OCI-LY1 (cell line): ENCODE data around the gene CITED1.

Source experiments
- H2AFZ ChIP-seq: fragments of 200-600 bp; sonication (generic), shearing (Covaris generic); 2 replicates; pipeline ENCODE4 v1.6.0; 2014; ENCODE audit warnings: antibody characterized with exemption, mild to moderate bottlenecking, low read length
- H3F3A ChIP-seq: fragments of 200-600 bp; sonication (generic), shearing (Covaris generic); 2 replicates; pipeline ENCODE4 v1.6.0; 2014; ENCODE audit warnings: mild to moderate bottlenecking, antibody characterized with exemption, low read length, moderate library complexity; ENCODE audit not compliant: insufficient read depth
- H3K27ac ChIP-seq: fragments of 200-600 bp; sonication (generic); 2 replicates; pipeline ENCODE4 v1.5.1; 2014; ENCODE audit warnings: low read length, mixed run types, mild to moderate bottlenecking, low read depth; ENCODE audit not compliant: poor library complexity, severe bottlenecking
- H3K27me3 ChIP-seq: fragments of 200-600 bp; sonication (generic); 2 replicates; pipeline ENCODE4 v1.6.0; 2014; ENCODE audit warnings: antibody characterized with exemption, mild to moderate bottlenecking, low read length, moderate library complexity; ENCODE audit not compliant: insufficient read depth
- H3K36me3 ChIP-seq: fragments of 200-600 bp; sonication (generic); 2 replicates; pipeline ENCODE4 v1.6.1; 2014; ENCODE audit warnings: mild to moderate bottlenecking, antibody characterized with exemption, low read length, moderate library complexity, mixed read lengths; ENCODE audit not compliant: insufficient read depth
- H3K4me1 ChIP-seq: fragments of 200-600 bp; sonication (generic); 2 replicates; pipeline ENCODE4 v1.5.1; 2014; ENCODE audit warnings: mild to moderate bottlenecking, low read length, moderate library complexity; ENCODE audit not compliant: insufficient read depth, severe bottlenecking
- H3K4me2 ChIP-seq: fragments of 200-600 bp; sonication (generic), shearing (Covaris generic); 2 replicates; pipeline ENCODE4 v1.6.1; 2014; ENCODE audit warnings: low read length
- H3K4me3 ChIP-seq: fragments of 200-600 bp; sonication (generic); 2 replicates; pipeline ENCODE4 v1.5.1; 2014; ENCODE audit warnings: low read length, low read depth, mild to moderate bottlenecking, mixed read lengths; ENCODE audit not compliant: poor library complexity, severe bottlenecking
- H3K79me2 ChIP-seq: fragments of 200-600 bp; shearing (Covaris generic); 2 replicates; pipeline ENCODE4 v1.6.1; 2016; ENCODE audit warnings: mixed run types, low read length, mixed read lengths; ENCODE audit not compliant: insufficient read depth
- H3K9ac ChIP-seq: fragments of 200-600 bp; sonication (generic), shearing (Covaris generic); 2 replicates; pipeline ENCODE4 v1.6.1; 2014; ENCODE audit warnings: mild to moderate bottlenecking, low read length, mixed read lengths
- H3K9me2 ChIP-seq: fragments of 200-600 bp; sonication (generic), shearing (Covaris generic); 2 replicates; pipeline ENCODE4 v1.6.1; 2014; ENCODE audit warnings: low read depth, mild to moderate bottlenecking, low read length, mixed read lengths
- H3K9me3 ChIP-seq: fragments of 200-600 bp; shearing (Covaris generic); 2 replicates; pipeline ENCODE4 v1.6.1; 2014; ENCODE audit warnings: low read length, mixed read lengths
- H4K20me1 ChIP-seq: fragments of 200-600 bp; sonication (generic), shearing (Covaris generic); 2 replicates; pipeline ENCODE4 v1.6.0; 2016; ENCODE audit warnings: mild to moderate bottlenecking, low read length; ENCODE audit not compliant: insufficient read depth
- EZH2 ChIP-seq: fragments of 200-600 bp; sonication (generic), shearing (Covaris generic); IDR thresholded peaks from 2 replicates; pipeline ENCODE4 v1.8.0; 2017; ENCODE audit warnings: borderline replicate concordance, mixed run types, mild to moderate bottlenecking, antibody characterized with exemption, low read length, moderate library complexity, mixed read lengths
- TF ChIP-seq, protein P1 (sequence below): fragments of 200-600 bp; sonication (generic), shearing (Covaris generic); IDR thresholded peaks from 2 replicates; pipeline ENCODE4 v1.5.1; 2017; ENCODE audit warnings: mild to moderate bottlenecking, antibody characterized with exemption, low read length, moderate library complexity, mixed read lengths

Gene CITED1

DNA sequence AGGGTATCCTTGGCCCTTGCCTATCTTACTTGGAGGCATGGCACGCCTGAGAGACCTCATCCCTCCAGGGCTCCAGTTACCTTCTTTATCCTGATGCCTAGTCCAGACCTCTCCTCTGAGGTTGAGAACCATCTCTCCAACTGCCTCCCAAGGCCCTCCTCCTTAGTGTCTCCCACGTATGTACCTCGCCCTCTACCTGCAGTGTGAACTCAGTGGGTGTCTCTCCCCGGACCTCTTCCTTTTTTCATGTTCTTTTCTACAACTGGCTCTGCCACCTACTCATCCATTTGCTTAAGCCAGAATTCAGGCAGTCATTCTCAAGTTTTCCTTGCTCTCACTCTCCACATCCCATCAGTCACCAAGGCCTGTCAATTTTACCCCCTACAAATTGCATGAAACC, 45.3 kb downstream of the CITED1 start:
- H3K36me3 ChIP-seq: no peaks in the 10 kb centered on the region

DNA sequence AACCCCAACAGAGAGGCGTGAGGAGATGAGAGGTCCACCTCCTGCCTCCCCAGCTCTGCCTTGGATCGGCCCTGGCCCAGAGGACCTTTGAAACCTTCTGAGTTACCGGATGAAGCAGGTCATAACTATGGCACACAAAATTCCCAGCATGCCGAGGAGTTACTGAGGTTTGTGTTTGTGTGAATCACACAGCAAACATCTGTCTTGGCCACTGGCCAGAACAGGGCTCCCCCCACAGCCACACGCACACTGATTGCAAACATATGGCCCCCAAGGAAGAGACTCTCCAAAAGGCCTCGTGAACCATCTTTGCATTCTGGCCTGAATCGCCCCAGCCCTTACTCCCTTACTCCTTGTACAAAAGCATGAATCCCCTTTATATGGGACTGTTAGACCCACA, 47.5 kb downstream of the CITED1 start:
- H3K27me3 ChIP-seq: no peaks in the 10 kb centered on the region
- no peak overlapping the region for H2AFZ ChIP-seq
- no peaks in the 10 kb centered on the region for H3K4me1 ChIP-seq
- no peaks in the 10 kb centered on the region for H3K36me3 ChIP-seq
- H4K20me1 ChIP-seq: no peaks in the 10 kb centered on the region
- H3K4me2 ChIP-seq: no peak overlapping the region
- H3K27ac ChIP-seq: no peak overlapping the region
- H3K9me3 ChIP-seq: no peaks in the 10 kb centered on the region
- H3F3A ChIP-seq: no peaks in the 10 kb centered on the region
- no peak overlapping the region for H3K9ac ChIP-seq
- H3K9me2 ChIP-seq: no peaks in the 10 kb centered on the region
- no peak overlapping the region for H3K4me3 ChIP-seq
- H3K79me2 ChIP-seq: no peaks in the 10 kb centered on the region
- TF ChIP-seq EZH2: no peak
- TF ChIP-seq, protein P1, sequence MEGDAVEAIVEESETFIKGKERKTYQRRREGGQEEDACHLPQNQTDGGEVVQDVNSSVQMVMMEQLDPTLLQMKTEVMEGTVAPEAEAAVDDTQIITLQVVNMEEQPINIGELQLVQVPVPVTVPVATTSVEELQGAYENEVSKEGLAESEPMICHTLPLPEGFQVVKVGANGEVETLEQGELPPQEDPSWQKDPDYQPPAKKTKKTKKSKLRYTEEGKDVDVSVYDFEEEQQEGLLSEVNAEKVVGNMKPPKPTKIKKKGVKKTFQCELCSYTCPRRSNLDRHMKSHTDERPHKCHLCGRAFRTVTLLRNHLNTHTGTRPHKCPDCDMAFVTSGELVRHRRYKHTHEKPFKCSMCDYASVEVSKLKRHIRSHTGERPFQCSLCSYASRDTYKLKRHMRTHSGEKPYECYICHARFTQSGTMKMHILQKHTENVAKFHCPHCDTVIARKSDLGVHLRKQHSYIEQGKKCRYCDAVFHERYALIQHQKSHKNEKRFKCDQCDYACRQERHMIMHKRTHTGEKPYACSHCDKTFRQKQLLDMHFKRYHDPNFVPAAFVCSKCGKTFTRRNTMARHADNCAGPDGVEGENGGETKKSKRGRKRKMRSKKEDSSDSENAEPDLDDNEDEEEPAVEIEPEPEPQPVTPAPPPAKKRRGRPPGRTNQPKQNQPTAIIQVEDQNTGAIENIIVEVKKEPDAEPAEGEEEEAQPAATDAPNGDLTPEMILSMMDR: no peak

More for the DNA sequence above, 45.3 kb downstream of the CITED1 start:
- Histone ChIP-seq H3K4me2 (no peak overlapping the region), H3F3A (no peaks in the 10 kb centered on the region), H3K27ac (no peak overlapping the region), H3K9me2 (no peaks in the 10 kb centered on the region), H3K79me2 (no peaks in the 10 kb centered on the region), H3K9ac (no peak overlapping the region), H3K9me3 (no peaks in the 10 kb centered on the region), H3K27me3 (no peaks in the 10 kb centered on the region), H3K4me3 (no peak overlapping the region), H4K20me1 (no peaks in the 10 kb centered on the region), H2AFZ (no peak overlapping the region), H3K4me1 (no peaks in the 10 kb centered on the region)
- TF ChIP-seq EZH2: no peak
- TF ChIP-seq, protein P1: no peak

DNA sequence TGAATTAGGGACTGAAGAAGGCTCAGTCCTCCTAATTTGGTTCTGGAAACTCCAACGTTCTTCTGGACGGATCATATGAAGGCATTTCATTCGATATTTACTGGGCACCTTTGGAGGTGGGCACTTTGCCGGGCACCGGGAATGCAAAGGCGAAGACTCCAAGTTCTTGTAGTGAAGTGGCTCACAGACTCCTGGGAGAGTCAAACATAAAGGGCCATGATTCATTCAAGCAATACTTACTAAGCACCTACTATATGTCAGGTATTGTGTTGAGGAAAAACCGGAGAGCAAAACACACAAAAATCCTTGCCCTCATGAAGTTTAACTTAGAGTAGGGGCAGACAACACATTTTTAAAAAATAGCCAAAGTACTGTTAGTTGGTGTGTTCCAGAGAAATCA, 49.9 kb downstream of the CITED1 start:
- Histone ChIP-seq H3K9me3 (no peaks in the 10 kb centered on the region), H3K9me2 (no peaks in the 10 kb centered on the region), H2AFZ (no peak overlapping the region), H3K9ac (no peak overlapping the region), H3K4me3 (no peak overlapping the region), H3K36me3 (no peaks in the 10 kb centered on the region), H3K27ac (no peak overlapping the region), H3F3A (no peaks in the 10 kb centered on the region), H3K4me2 (no peak overlapping the region), H3K4me1 (no peaks in the 10 kb centered on the region), H3K27me3 (no peaks in the 10 kb centered on the region), H3K79me2 (no peaks in the 10 kb centered on the region), H4K20me1 (no peaks in the 10 kb centered on the region)
- TF ChIP-seq, protein P1: no peak
- TF ChIP-seq EZH2: no peak
